GM06990 (cell line): ENCODE results near the gene DONSON.
"Not testable (repeated sequence)": the region's sequence is repeated elsewhere in the genome, so short reads cannot be mapped to it uniquely, and the experiment has no call there.

ENCODE experiments used
- DNase-seq: peaks from one replicate; pipeline ENCODE4 v3.0.0-alpha.2; 2011; ENCODE audit not compliant: insufficient read length; ENCODE audit errors: extremely low read depth
- H3K27me3 ChIP-seq: replicated peaks from 2 replicates; pipeline ENCODE4 v1.6.0; 2011; ENCODE audit warnings: low read length; ENCODE audit not compliant: control insufficient read depth, insufficient read depth
- H3K36me3 ChIP-seq: 2 replicates; pipeline ENCODE4 v1.5.1; 2011; ENCODE audit warnings: low read length; ENCODE audit not compliant: control insufficient read depth, insufficient read depth
- H3K4me3 ChIP-seq: replicated peaks from 2 replicates; pipeline ENCODE4 v1.5.1; 2011; ENCODE audit warnings: low read depth, mild to moderate bottlenecking, control low read depth, low read length
- TF ChIP-seq, protein P1 (sequence below): IDR thresholded peaks from 2 replicates; pipeline ENCODE4 v1.5.1; 2011; ENCODE audit warnings: low read length, control low read depth, mild to moderate bottlenecking, inconsistent platforms; ENCODE audit not compliant: insufficient read depth, poor library complexity, severe bottlenecking

DONSON gene

GRCh38 chr21:33584455-33584854 is 4.0 kb downstream of the DONSON start:
- Histone ChIP-seq H3K27me3 (no peaks in the 10 kb centered on the region), H3K36me3 (peaks cover 2% of the 10 kb centered on the region), H3K4me3 (no peak overlapping the region)
- DNase-seq: no peak
- TF ChIP-seq, protein P1, sequence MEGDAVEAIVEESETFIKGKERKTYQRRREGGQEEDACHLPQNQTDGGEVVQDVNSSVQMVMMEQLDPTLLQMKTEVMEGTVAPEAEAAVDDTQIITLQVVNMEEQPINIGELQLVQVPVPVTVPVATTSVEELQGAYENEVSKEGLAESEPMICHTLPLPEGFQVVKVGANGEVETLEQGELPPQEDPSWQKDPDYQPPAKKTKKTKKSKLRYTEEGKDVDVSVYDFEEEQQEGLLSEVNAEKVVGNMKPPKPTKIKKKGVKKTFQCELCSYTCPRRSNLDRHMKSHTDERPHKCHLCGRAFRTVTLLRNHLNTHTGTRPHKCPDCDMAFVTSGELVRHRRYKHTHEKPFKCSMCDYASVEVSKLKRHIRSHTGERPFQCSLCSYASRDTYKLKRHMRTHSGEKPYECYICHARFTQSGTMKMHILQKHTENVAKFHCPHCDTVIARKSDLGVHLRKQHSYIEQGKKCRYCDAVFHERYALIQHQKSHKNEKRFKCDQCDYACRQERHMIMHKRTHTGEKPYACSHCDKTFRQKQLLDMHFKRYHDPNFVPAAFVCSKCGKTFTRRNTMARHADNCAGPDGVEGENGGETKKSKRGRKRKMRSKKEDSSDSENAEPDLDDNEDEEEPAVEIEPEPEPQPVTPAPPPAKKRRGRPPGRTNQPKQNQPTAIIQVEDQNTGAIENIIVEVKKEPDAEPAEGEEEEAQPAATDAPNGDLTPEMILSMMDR: no peak

DNA sequence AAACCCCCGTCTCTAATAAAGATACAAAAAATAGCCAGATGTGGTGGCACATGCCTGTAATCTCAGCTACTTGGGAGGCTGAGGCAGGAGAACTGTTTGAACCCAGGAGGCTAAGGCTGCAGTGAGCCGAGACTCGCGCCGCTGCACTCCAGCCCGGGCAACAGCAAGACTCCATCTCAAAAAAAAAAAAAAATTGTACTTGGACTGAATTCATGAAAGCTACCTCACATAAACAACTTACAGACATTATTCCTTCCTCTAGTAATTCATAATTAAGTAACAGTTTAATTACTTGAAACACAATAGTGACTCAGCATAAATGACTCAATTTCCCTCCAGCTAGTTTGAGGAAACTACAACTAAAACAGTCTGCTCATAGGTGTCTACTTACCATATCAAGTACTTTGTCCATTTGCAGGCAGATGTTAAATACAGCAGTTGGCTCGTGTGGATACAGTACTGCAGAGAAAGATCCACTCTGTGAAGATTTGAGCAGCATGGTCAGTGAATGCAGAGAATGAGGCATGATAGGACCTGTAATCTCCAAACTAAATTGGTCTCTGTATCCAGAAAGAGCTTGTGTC is 9.4 kb downstream of the DONSON start:
- no peak for DNase-seq
- TF ChIP-seq, protein P1: no peak
- peaks cover 11% of the 10 kb centered on the region for H3K36me3 ChIP-seq

GRCh38 chr21:33578214-33578613 is 10.3 kb downstream of the DONSON start:
- H3K36me3 ChIP-seq: peaks cover 13% of the 10 kb centered on the region
- no peak for DNase-seq
- H3K27me3 ChIP-seq: no peaks in the 10 kb centered on the region
- TF ChIP-seq, protein P1: no peak
- H3K4me3 ChIP-seq: no peak overlapping the region

More for the DNA sequence above, 9.4 kb downstream of the DONSON start:
- no peaks in the 10 kb centered on the region for H3K27me3 ChIP-seq
- H3K4me3 ChIP-seq: no peak overlapping the region

- peaks cover 12% of the 10 kb centered on the region for H3K36me3 ChIP-seq
- H3K27me3 ChIP-seq, H3K4me3 ChIP-seq, DNase-seq: not testable (repeated sequence)
These were observed 11.7 kb downstream of the DONSON start for GRCh38 chr21:33576741-33577141.

DNA sequence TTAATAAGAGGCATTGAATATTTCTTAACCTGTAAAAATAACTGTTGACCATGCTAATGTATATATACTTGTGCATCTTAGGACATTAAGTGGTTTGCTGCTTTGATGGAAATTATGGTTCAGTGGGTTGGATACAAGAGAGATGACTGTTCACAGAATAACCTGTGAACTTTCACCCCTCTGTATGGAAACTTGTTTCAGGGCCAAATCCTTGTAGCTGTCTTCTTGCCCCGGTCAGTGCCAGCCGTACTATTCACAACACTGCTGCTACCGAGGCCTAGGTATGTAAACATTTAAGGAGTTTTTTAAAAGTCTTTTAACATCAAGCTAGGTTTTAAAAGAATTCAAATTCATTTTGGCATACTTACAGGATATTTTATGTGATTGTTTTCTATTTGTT is 16.1 kb downstream of the DONSON start:
- Histone ChIP-seq H3K36me3 (peaks cover 20% of the 10 kb centered on the region), H3K4me3 (no peak overlapping the region), H3K27me3 (no peaks in the 10 kb centered on the region)
- DNase-seq: no peak
- TF ChIP-seq, protein P1: no peak

GRCh38 chr21:33569991-33570390 is 18.5 kb downstream of the DONSON start:
- no peaks in the 10 kb centered on the region for H3K27me3 ChIP-seq
- no peak overlapping the region for H3K4me3 ChIP-seq
- no peak for DNase-seq
- peaks cover 14% of the 10 kb centered on the region for H3K36me3 ChIP-seq
- TF ChIP-seq, protein P1: no peak
